Gastrocnemius medialis (tissue), 4 donors: ENCODE results near the gene ZNF492.
"Not testable (repeated sequence)": the region's sequence is repeated elsewhere in the genome, so short reads cannot be mapped to it uniquely, and the experiment has no call there.

Experiments used
- CTCF ChIP-seq, 5 experiments: fragments of 450-650 bp in 3 of 5; fragments of 200-600 bp in 2 of 5; sonication (generic) in 2 of 5; IDR thresholded peaks in 4 of 5; conservative IDR thresholded peaks in 1 of 5; 1 replicate in 4 of 5; 2 replicates in 1 of 5; pipeline ENCODE4 v1.5.1; 2016 to 2019; ENCODE audit warnings: antibody characterized with exemption in 5 of 5, mild to moderate bottlenecking in 3 of 5, moderate library complexity in 3 of 5
- POLR2A ChIP-seq, 2 donors: fragments of 450-650 bp; IDR thresholded peaks; one replicate each; pipeline ENCODE4 v1.6.1; 2017; ENCODE audit warnings: antibody characterized with exemption in 2 of 2, mild to moderate bottlenecking in 2 of 2, moderate library complexity in 2 of 2

GRCh38 chr19:22633706-22634449 is at the start of gene ZNF492:
- not testable (repeated sequence) for TF ChIP-seq CTCF (IDR thresholded peaks at IDR 0.05 in 4 of 5, conservative IDR thresholded peaks at IDR 0.05 in 1 of 5); POLR2A (IDR thresholded peaks at IDR 0.05)
